Measurements from ENCODE around the gene CDC42SE2.

DNA sequence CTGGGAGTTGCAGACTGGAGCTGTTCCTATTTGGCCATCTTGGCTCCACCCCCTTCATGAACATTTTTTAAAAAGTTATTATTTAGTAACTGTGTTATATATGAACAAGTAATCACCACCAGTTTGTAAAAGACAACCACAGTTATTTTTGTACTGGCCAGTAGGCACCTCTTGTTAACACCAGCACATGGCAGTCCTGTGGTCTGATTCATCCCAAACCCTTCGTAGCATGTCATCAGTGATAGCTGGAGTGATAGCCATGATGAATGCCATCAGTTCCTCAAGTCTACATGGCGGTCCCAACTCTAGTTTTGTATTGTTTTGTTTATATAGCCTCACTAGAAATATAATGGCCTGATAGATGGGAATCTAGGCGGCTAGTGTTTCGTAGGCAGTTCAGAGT, 74.2 kb downstream of the CDC42SE2 start:
- TF ChIP-seq, protein P1, sequence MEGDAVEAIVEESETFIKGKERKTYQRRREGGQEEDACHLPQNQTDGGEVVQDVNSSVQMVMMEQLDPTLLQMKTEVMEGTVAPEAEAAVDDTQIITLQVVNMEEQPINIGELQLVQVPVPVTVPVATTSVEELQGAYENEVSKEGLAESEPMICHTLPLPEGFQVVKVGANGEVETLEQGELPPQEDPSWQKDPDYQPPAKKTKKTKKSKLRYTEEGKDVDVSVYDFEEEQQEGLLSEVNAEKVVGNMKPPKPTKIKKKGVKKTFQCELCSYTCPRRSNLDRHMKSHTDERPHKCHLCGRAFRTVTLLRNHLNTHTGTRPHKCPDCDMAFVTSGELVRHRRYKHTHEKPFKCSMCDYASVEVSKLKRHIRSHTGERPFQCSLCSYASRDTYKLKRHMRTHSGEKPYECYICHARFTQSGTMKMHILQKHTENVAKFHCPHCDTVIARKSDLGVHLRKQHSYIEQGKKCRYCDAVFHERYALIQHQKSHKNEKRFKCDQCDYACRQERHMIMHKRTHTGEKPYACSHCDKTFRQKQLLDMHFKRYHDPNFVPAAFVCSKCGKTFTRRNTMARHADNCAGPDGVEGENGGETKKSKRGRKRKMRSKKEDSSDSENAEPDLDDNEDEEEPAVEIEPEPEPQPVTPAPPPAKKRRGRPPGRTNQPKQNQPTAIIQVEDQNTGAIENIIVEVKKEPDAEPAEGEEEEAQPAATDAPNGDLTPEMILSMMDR (IDR thresholded peaks at IDR 0.05) = no peak
- TF ChIP-seq POLR2A (IDR thresholded peaks at IDR 0.05) = no peak

Measured in right lobe of liver (tissue), 4 donors.